GM12864 (cell line): Measurements from ENCODE around the gene IL22.
"Not testable (repeated sequence)": the region's sequence is repeated elsewhere in the genome, so short reads cannot be mapped to it uniquely, and the experiment has no call there.

Experiments used
- DNase-seq: peaks from one replicate; pipeline ENCODE4 v3.0.0-alpha.2; 2011; ENCODE audit warnings: low read depth
- H3K4me3 ChIP-seq: 2 replicates; pipeline ENCODE4 v1.5.1; 2011; ENCODE audit warnings: mild to moderate bottlenecking, low read depth, low read length, control low read depth
- TF ChIP-seq, protein P1 (sequence below): IDR thresholded peaks from 2 replicates; pipeline ENCODE4 v1.5.1; 2011; ENCODE audit warnings: low read depth, mild to moderate bottlenecking, moderate library complexity, low read length, control low read depth, inconsistent platforms; ENCODE audit errors: missing control alignments

The IL22 gene

DNA sequence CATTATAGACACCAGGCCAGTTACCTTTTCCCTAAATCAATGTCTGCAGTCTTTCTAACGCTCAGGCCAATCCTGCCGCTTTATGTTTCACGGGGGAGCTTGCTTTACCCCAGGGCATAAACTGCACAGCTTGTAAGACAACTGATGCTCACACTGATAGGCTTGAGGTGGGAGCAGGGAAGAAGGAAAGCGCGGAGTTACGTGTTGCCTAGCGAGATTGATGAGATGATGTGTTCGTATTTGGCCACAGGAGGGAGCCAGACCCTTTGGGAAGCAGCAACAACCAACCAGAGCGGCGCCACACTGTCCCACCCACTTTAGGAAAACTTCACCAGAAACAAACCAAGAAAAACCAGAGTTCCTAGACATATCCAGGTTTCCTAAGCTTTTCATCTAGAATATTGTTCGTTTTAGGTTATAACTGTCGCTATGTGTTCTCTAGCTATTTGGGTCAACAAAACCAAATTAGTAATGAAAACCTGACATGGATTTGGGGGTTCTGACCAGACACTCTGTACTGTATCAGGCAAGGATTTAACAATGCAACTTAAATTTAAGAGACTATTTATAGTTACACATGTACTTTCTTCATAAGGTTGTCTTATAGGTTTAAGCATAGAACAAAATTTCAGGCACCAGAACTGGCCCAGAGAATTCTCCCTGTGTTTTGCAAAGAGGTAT is 30.2 kb downstream of the IL22 start:
- peak; percentile 66 for DNase-seq
- TF ChIP-seq, protein P1, sequence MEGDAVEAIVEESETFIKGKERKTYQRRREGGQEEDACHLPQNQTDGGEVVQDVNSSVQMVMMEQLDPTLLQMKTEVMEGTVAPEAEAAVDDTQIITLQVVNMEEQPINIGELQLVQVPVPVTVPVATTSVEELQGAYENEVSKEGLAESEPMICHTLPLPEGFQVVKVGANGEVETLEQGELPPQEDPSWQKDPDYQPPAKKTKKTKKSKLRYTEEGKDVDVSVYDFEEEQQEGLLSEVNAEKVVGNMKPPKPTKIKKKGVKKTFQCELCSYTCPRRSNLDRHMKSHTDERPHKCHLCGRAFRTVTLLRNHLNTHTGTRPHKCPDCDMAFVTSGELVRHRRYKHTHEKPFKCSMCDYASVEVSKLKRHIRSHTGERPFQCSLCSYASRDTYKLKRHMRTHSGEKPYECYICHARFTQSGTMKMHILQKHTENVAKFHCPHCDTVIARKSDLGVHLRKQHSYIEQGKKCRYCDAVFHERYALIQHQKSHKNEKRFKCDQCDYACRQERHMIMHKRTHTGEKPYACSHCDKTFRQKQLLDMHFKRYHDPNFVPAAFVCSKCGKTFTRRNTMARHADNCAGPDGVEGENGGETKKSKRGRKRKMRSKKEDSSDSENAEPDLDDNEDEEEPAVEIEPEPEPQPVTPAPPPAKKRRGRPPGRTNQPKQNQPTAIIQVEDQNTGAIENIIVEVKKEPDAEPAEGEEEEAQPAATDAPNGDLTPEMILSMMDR: peak; percentile 88
- no peak overlapping the region for H3K4me3 ChIP-seq

DNA sequence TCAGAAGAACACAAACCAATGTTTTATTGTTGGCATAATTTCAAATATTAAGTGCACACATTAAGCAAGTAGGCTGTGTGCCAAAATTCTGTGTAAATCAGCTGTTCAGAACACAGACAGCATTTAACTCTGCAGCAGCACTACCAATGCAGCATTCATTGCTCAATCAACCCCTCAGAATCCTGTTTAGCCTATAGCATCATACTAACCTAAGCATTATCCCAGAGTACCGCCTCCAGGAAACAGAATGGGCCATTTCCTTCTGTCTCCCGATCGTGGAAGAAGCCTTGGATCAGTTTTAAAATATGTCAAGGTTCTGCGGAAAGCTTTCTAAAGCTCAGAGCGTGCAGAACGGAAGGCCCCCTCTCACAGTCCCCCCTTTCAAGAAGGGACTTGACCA is 31.1 kb downstream of the IL22 start:
- TF ChIP-seq, protein P1: no peak
- H3K4me3 ChIP-seq: no peak overlapping the region
- DNase-seq: no peak

DNA sequence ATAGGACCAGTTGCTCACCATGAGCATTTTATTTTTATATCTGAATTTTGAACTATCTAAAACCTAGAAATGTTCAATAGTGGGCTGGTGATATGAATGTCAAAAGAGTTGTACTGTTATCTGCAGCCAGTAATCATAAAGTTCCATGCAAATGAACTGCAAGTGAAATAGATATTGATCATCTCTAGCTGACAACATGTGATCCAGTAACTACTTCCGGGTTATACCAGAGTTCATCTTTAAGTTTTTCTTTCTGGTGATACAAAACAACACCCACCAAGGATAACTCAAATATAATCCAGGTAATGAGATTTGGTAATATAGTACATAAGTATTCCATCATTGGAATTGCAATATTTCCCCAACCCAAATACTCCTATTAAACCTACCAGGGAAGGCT is 31.9 kb downstream of the IL22 start:
- DNase-seq: no peak
- TF ChIP-seq, protein P1: no peak

DNA sequence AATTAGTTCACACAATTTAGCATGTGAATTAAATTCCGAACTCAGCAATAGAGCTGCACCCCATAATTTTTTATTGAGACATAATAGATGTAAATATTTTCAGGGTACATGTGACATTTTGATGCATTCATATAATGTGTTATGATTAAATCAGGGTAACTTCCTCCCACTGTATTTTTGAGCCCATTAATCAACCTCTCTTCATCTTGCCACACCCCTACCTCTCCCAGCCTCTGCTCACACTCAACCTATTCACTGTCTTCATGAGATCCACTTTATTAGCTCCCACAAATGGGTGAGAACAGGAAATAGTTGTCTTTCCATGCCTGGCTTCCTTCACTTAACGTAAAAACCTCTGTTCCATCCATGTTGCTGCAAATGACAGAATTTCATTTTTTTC is 42.5 kb downstream of the IL22 start:
- TF ChIP-seq, protein P1: no peak
- no peak overlapping the region for H3K4me3 ChIP-seq
- no peak for DNase-seq

More for the DNA sequence above, 31.9 kb downstream of the IL22 start:
- no peak overlapping the region for H3K4me3 ChIP-seq

DNA sequence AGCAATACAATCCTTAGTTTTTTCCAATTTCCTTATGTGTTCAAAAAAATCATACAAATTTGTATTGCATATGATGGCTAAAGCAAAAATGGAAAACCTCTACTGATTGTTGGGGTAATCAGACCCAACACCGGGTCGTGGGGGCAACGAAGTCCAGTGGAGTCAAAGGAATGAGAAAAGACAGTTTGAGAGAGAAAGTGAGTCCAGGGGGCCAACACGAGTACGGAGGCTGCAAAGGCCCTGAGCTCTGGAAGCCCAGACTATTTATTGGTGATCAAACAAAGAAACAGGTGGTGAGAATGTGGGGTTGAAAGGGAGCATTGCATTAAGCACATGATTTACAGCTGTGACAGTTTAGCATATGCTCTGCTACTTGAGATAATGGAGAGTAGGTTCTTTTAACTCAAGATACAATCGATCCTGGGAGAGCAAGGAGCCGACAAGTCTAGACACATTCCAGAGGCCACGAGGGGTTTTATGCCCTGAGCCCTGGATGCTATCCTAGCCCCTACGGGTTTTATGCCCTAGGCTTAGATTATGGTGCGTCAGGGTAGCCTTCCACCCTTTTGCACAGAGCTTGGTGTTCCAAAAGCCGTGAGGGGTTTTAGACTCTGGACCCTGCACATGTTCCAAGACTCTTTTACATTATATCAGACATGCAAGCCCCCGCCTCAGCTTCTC is 44.2 kb downstream of the IL22 start:
- not testable (repeated sequence) for H3K4me3 ChIP-seq, DNase-seq

DNA sequence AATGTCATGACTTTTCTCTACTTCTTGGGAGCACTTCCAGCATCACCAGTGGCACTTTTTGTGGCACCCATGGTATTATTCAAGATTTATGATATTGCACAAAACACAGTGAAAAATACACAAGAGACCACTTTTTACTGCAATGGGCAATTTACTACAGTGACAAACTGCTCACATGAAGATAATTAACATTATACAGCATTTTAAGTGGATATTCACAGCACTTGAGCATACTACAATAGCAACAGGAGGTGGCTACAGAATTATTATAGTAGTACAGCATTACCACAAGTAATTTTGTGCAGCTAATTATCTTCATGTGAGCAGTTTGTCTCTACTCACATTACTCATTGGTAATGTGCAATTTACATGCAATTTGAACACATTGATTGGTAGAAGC is 46.1 kb downstream of the IL22 start:
- no peak overlapping the region for H3K4me3 ChIP-seq
- DNase-seq: no peak
- TF ChIP-seq, protein P1: no peak

DNA sequence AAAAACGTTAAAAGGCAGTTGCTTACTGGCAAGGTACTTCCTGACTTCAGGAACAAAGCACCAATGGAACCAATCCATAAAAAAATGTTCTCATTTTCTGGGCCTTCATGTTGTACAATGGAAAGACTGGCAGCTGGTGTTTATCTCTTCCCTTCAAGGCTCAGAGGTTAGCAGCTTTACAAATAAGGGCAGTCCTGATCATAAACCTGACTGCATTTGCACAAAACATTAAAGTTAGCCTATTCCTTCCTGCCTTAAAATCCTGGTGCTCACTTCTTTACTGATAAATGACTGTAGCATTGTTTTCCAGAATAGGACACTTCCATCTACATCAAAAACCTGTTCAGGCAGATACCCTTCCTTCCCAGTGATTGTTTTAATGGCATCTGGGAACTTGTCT is 47.0 kb downstream of the IL22 start:
- no peak for DNase-seq
- TF ChIP-seq, protein P1: no peak
- no peak overlapping the region for H3K4me3 ChIP-seq
